Measurements from ENCODE around the gene CASTOR1.
"Not testable (repeated sequence)": the region's sequence is repeated elsewhere in the genome, so short reads cannot be mapped to it uniquely, and the experiment has no call there.

- not testable (repeated sequence) for TF ChIP-seq CTCF (conservative IDR thresholded peaks at IDR 0.05); EZH2 (IDR thresholded peaks at IDR 0.05; ENCODE audit: low read depth)
Measured at GRCh38 chr22:30338341-30338740, 49.0 kb upstream of the CASTOR1 start.

Measured in PC-9 (cell line).